GF-D8 (cell line): ENCODE measurements around the gene REPIN1.
"Not testable (repeated sequence)": the region's sequence is repeated elsewhere in the genome, so short reads cannot be mapped to it uniquely, and the experiment has no call there.

ENCODE experiments used
- DNase-seq: peaks from one replicate; lab custom pipeline; 2025; lab: John Stamatoyannopoulos, UW

The REPIN1 gene

GRCh38 chr7:150376560-150376959 lies 7.9 kb downstream of the REPIN1 start:
- DNase-seq: no peak

GRCh38 chr7:150377196-150377595 lies 8.6 kb downstream of the REPIN1 start:
- DNase-seq: peak; percentile 15

GRCh38 chr7:150377635-150378034 lies 9.0 kb downstream of the REPIN1 start:
- no peak for DNase-seq

GRCh38 chr7:150378115-150378852 lies 9.7 kb downstream of the REPIN1 start:
- peak; percentile 92 for DNase-seq

GRCh38 chr7:150378853-150379440 lies 10.3 kb downstream of the REPIN1 start, which contains the start of gene ZNF775:
Gene ZNF775, plus strand, starts transcription at chr7:150379330. Its CDS starts 9,141 bp downstream, at chr7:150388471.
- DNase-seq: peak; percentile 93

GRCh38 chr7:150379441-150380379 lies 11.1 kb downstream of the REPIN1 start:
- peak; percentile 20 for DNase-seq

GRCh38 chr7:150380463-150380862 lies 11.8 kb downstream of the REPIN1 start:
- DNase-seq: no peak

- DNase-seq: no peak
These were observed 12.5 kb downstream of the REPIN1 start for GRCh38 chr7:150381096-150381495.

GRCh38 chr7:150381785-150382122 lies 13.1 kb downstream of the REPIN1 start:
- no peak for DNase-seq

- DNase-seq: no peak
These were observed 13.7 kb downstream of the REPIN1 start for GRCh38 chr7:150382123-150382843.

- no peak for DNase-seq
These were observed 14.2 kb downstream of the REPIN1 start for GRCh38 chr7:150382844-150383225.

GRCh38 chr7:150383710-150384397 lies 15.2 kb downstream of the REPIN1 start:
- DNase-seq: no peak

GRCh38 chr7:150384406-150385301 lies 16.0 kb downstream of the REPIN1 start:
- DNase-seq: peak; percentile 77

GRCh38 chr7:150385302-150385723 lies 16.7 kb downstream of the REPIN1 start:
- DNase-seq: peak; percentile 24

- DNase-seq: not testable (repeated sequence)
These were observed 17.3 kb downstream of the REPIN1 start for GRCh38 chr7:150385884-150386283.

- DNase-seq: no peak
These were observed 19.7 kb downstream of the REPIN1 start for GRCh38 chr7:150388306-150388705.

- DNase-seq: peak; percentile 99
These were observed 20.3 kb downstream of the REPIN1 start for GRCh38 chr7:150388709-150389531.

GRCh38 chr7:150389532-150389816 lies 20.9 kb downstream of the REPIN1 start:
- no peak for DNase-seq

GRCh38 chr7:150390205-150390604 lies 21.6 kb downstream of the REPIN1 start:
- DNase-seq: no peak

- no peak for DNase-seq
These were observed 24.7 kb downstream of the REPIN1 start for GRCh38 chr7:150393325-150393724.
